Tibial nerve (tissue), 4 donors: ENCODE data around the gene CPXM1. TPM values are rescaled to one million over a fixed set of nuclear protein-coding genes. Genes with fewer than 3 reads are reported as not detected.

Experiments used
- DNase-seq, 2 donors: peaks; one replicate each; pipeline ENCODE4 v3.0.0-alpha.2; 2019; ENCODE audit warnings: low spot score in 2 of 2
- H3K27ac ChIP-seq, 4 donors: fragments of 200-600 bp; sonication (generic) in 3 of 4; one replicate each; pipeline ENCODE4 v1.5.1; 2017 to 2019; ENCODE audit warnings: mild to moderate bottlenecking in 1 of 4
- H3K27me3 ChIP-seq, 2 donors: fragments of 200-600 bp; sonication (generic) in 1 of 2; one replicate each; pipeline versions ENCODE4 v1.5.1 to v1.6.0; 2017 to 2019
- H3K36me3 ChIP-seq, 3 donors: fragments of 200-600 bp; sonication (generic); one replicate each; pipeline ENCODE4 v1.5.1; 2018 to 2019
- H3K4me1 ChIP-seq, 4 donors: fragments of 200-600 bp; sonication (generic) in 3 of 4; one replicate each; pipeline ENCODE4 v1.5.1; 2017 to 2019
- H3K4me3 ChIP-seq, 4 donors: fragments of 200-600 bp; sonication (generic) in 3 of 4; one replicate each; pipeline ENCODE4 v1.5.1; 2017 to 2019; ENCODE audit warnings: mild to moderate bottlenecking in 1 of 4, moderate library complexity in 1 of 4
- H3K9me3 ChIP-seq, 4 donors: fragments of 200-600 bp; sonication (generic) in 3 of 4; one replicate each; pipeline ENCODE4 v1.5.1; 2017 to 2019
- CTCF ChIP-seq, 5 experiments: fragments of 200-600 bp in 3 of 5; fragments of 450-650 bp in 2 of 5; sonication (generic) in 3 of 5; IDR thresholded peaks; one replicate each; pipeline ENCODE4 v1.5.1; 2016 to 2019; ENCODE audit warnings: antibody characterized with exemption in 5 of 5, mild to moderate bottlenecking in 3 of 5, moderate library complexity in 2 of 5
- EP300 ChIP-seq, 2 donors: sonication (generic); formaldehyde crosslinking; IDR thresholded peaks; one replicate each; pipeline ENCODE4 v1.6.1; 2017; ENCODE audit warnings: antibody characterized with exemption in 2 of 2, mild to moderate bottlenecking in 1 of 2
- POLR2A ChIP-seq, 2 donors: fragments of 450-650 bp; IDR thresholded peaks; one replicate each; pipeline ENCODE4 v1.6.1; 2017; ENCODE audit warnings: antibody characterized with exemption in 2 of 2, mild to moderate bottlenecking in 2 of 2, moderate library complexity in 2 of 2
- WGBS, 2 donors: methylation state at CpG; one replicate each; pipeline ENCODE4 v1.1.5; 2018; 5-methylcytosine and 5-hydroxymethylcytosine counted together
- total RNA-seq, 4 donors: library from RNA; depleted of rRNA; stranded (reverse); fragments of >200 nt; gene quantifications; one replicate each; pipeline ENCODE4 v1.1.0, GENCODE V29; 2016

The CPXM1 gene
- total RNA-seq, 4 donors from 2014 or later, result 1.6 to 3.6 (median 1.9) TPM

GRCh38 chr20:2760297-2760951 is 40.0 kb downstream of the CPXM1 start:
- TF ChIP-seq CTCF (IDR thresholded peaks at IDR 0.05) (no peak), EP300 (IDR thresholded peaks at IDR 0.05) (no peak), POLR2A (IDR thresholded peaks at IDR 0.05) (no peak)
- Histone ChIP-seq H3K4me3 (no peak overlapping the region), H3K27me3 (peaks cover 0 to 60% of the 10 kb centered on the region in 2 donors), H3K27ac (no peak overlapping the region), H3K36me3 (peaks cover 0 to 6% (median 0%) of the 10 kb centered on the region in 3 donors), H3K9me3 (no peaks in the 10 kb centered on the region), H3K4me1 (no peaks in the 10 kb centered on the region)
- 78 to 80% methylated on average over 7 of the region's 7 CpGs for WGBS, 2 donors
- DNase-seq, result no peak

DNA sequence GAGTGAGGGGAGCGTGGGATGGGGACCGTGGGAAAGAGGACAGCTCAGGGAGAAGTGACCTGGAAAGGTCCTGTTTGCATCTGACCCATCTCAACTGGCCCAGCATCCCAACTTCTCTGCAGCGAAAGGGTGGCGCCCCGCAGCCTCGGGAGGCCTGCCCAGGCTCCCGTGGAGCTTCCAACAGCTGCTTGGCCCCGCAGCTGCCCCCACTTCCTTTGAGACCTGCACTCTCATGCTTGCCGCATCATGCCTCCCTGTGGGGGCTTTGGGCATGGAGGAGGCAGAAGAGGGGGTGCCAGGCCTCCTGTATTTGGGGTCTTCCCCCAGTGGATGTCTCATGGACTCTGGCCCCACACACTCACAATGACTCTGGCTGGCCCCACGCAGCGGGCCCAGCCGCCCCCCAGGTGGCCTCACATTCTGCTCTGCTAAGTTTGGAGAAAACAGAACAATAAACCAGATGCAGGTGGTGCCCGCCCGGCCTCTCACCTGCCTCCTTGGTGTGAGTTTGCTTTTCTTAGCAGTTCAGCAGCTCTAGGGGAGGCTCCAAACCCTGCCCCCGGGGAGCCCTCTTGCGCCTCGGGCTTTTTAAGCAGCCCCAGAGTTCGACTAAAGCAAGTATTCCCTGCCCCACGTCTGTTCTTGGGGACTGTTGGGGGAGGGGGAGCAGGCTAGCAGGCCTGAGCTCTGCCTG is 40.7 kb downstream of the CPXM1 start:
- H3K36me3 ChIP-seq, result peaks cover 0 to 8% (median 0%) of the 10 kb centered on the region in 3 donors
- H3K4me3 ChIP-seq, result no peak overlapping the region
- no peak for DNase-seq
- H3K9me3 ChIP-seq, result no peaks in the 10 kb centered on the region
- H3K4me1 ChIP-seq, result no peaks in the 10 kb centered on the region
- TF ChIP-seq POLR2A (IDR thresholded peaks at IDR 0.05), result no peak
- TF ChIP-seq CTCF (IDR thresholded peaks at IDR 0.05), result no peak
- no peak for TF ChIP-seq EP300 (IDR thresholded peaks at IDR 0.05)
- H3K27me3 ChIP-seq, result peaks cover 0 to 62% of the 10 kb centered on the region in 2 donors
- WGBS, 2 donors, result 58 to 61% methylated on average over 19 of the region's 19 CpGs
- no peak overlapping the region for H3K27ac ChIP-seq

GRCh38 chr20:2759143-2759542 is 41.3 kb downstream of the CPXM1 start:
- no peak for TF ChIP-seq POLR2A (IDR thresholded peaks at IDR 0.05)
- Histone ChIP-seq H3K9me3 (no peaks in the 10 kb centered on the region), H3K4me3 (no peak overlapping the region), H3K36me3 (peaks cover 0 to 8% (median 0%) of the 10 kb centered on the region in 3 donors), H3K27me3 (peaks cover 0 to 65% of the 10 kb centered on the region in 2 donors), H3K4me1 (no peaks in the 10 kb centered on the region), H3K27ac (no peak overlapping the region)
- DNase-seq, result no peak
- WGBS, 2 donors, result 80 to 84% methylated on average over 9 to 10 of the region's 10 CpGs

DNA sequence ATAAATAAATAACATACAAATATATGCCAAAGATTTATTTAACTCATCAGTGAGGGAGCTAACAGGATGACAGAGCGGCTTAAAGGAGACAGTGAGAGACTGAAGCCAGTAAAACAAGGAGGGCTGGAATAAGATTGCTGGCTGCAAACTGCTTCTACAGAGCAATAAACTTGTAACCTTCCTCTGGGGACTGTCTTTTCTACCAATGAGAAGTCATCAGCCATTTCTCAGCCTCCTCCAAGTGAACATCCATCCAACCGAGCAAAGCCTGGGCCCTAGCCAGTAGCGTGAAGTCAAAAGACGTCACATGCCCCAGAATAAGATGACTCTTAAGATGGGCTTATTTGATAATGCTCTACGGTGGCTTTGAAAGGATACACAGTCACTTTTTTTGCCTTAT is 42.5 kb downstream of the CPXM1 start:
- Histone ChIP-seq H3K27me3 (peaks cover 0 to 65% of the 10 kb centered on the region in 2 donors), H3K36me3 (peaks cover 0 to 8% (median 0%) of the 10 kb centered on the region in 3 donors), H3K4me3 (no peak overlapping the region), H3K9me3 (no peaks in the 10 kb centered on the region), H3K4me1 (peaks cover 0 to 6% (median 3%) of the 10 kb centered on the region in 4 donors), H3K27ac (no peak overlapping the region)
- no peak for DNase-seq
- 66 to 69% methylated on average over 5 of the region's 5 CpGs for WGBS, 2 donors
- no peak for TF ChIP-seq POLR2A (IDR thresholded peaks at IDR 0.05)
- no peak for TF ChIP-seq CTCF (IDR thresholded peaks at IDR 0.05)
- no peak for TF ChIP-seq EP300 (IDR thresholded peaks at IDR 0.05)

- H3K4me3 ChIP-seq, result no peak overlapping the region
- WGBS, 2 donors, result 92% methylated on average over 5 of the region's 5 CpGs
- no peak for DNase-seq
- peaks cover 0 to 71% of the 10 kb centered on the region in 2 donors for H3K27me3 ChIP-seq
- TF ChIP-seq EP300 (IDR thresholded peaks at IDR 0.05) (no peak), POLR2A (IDR thresholded peaks at IDR 0.05) (no peak), CTCF (IDR thresholded peaks at IDR 0.05) (no peak)
- no peak overlapping the region for H3K27ac ChIP-seq
- peaks cover 0 to 13% (median 7%) of the 10 kb centered on the region in 4 donors for H3K4me1 ChIP-seq
- no peaks in the 10 kb centered on the region for H3K9me3 ChIP-seq
- peaks cover 0 to 8% (median 0%) of the 10 kb centered on the region in 3 donors for H3K36me3 ChIP-seq
These were observed 43.4 kb downstream of the CPXM1 start for GRCh38 chr20:2757001-2757400.
